ENCODE measurements around the gene DOK3. TPM values are rescaled to one million over a fixed set of nuclear protein-coding genes. Genes with fewer than 3 reads are reported as not detected.

Gene DOK3
- polyA plus RNA-seq, 1 donor from 2014 or later, result 5.5 TPM

DNA sequence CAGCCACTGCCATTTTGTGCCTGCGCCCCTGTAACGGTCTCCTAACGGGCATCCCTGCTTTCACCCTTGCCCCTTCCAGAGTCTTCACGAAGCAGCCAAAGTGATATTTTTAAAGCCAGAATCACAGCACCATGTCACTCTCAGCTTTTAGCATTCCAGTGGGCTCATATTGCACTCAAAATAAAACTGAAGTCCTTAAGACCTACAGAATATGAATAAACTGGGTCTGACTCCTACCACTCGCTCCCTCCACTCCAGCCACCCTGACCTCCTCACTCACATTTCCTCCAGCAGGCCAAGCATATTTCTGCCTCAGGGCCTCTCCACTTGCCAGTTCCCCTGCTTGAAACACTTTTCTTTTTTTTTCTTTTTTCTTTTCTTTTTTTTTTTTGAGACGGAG lies 9.8 kb downstream of the DOK3 start:
- no peaks in the 10 kb centered on the region for H3K9me3 ChIP-seq (ENCODE audit: low read length)
- H3K9ac ChIP-seq (ENCODE audit: low read length), result no peak overlapping the region
- no peak overlapping the region for H2AFZ ChIP-seq (ENCODE audit: low read depth, low read length)
- peaks cover 6% of the 10 kb centered on the region for H3K27me3 ChIP-seq (ENCODE audit: insufficient read depth, low read depth, low read length)
- no peak overlapping the region for H3K4me2 ChIP-seq (ENCODE audit: low read length)
- no peak overlapping the region for H3K27ac ChIP-seq (ENCODE audit: low read length)
- H3F3A ChIP-seq (ENCODE audit: insufficient read depth, low read length, poor library complexity, severe bottlenecking), result no peaks in the 10 kb centered on the region
- no peaks in the 10 kb centered on the region for H3K9me2 ChIP-seq (ENCODE audit: insufficient read depth, low read length)
- peaks cover 17% of the 10 kb centered on the region for H3K79me2 ChIP-seq (replicated peaks; ENCODE audit: insufficient read depth, low read length)
- no peaks in the 10 kb centered on the region for H4K20me1 ChIP-seq (ENCODE audit: insufficient read depth)
- H3K36me3 ChIP-seq (ENCODE audit: insufficient read depth, low read length), result no peaks in the 10 kb centered on the region
- no peak overlapping the region for H3K4me3 ChIP-seq (ENCODE audit: low read length)
- TF ChIP-seq EP300 (conservative IDR thresholded peaks at IDR 0.05; ENCODE audit: poor library complexity, severe bottlenecking) (no peak), POLR2AphosphoS5 (IDR thresholded peaks at IDR 0.05) (no peak), RAD21 (conservative IDR thresholded peaks at IDR 0.05) (no peak), TAF1 (IDR thresholded peaks at IDR 0.05; ENCODE audit: low read depth) (no peak), MXI1 (conservative IDR thresholded peaks at IDR 0.05; ENCODE audit: poor library complexity, severe bottlenecking) (no peak), EZH2 (IDR thresholded peaks at IDR 0.05; ENCODE audit: borderline replicate concordance, insufficient read depth, low read length, poor library complexity, severe bottlenecking) (no peak), SMC3 (conservative IDR thresholded peaks at IDR 0.05; ENCODE audit: poor library complexity) (no peak), CTCF (IDR thresholded peaks at IDR 0.05; ENCODE audit: poor library complexity, severe bottlenecking) (no peak), REST (IDR thresholded peaks at IDR 0.05; ENCODE audit: borderline replicate concordance) (no peak)

- no peak overlapping the region for H2AFZ ChIP-seq (ENCODE audit: low read depth, low read length)
- TF ChIP-seq EZH2 (IDR thresholded peaks at IDR 0.05; ENCODE audit: borderline replicate concordance, insufficient read depth, low read length, poor library complexity, severe bottlenecking) (no peak), POLR2AphosphoS5 (IDR thresholded peaks at IDR 0.05) (no peak), RAD21 (conservative IDR thresholded peaks at IDR 0.05) (no peak), SMC3 (conservative IDR thresholded peaks at IDR 0.05; ENCODE audit: poor library complexity) (no peak), TAF1 (IDR thresholded peaks at IDR 0.05; ENCODE audit: low read depth) (no peak), REST (IDR thresholded peaks at IDR 0.05; ENCODE audit: borderline replicate concordance) (no peak), EP300 (conservative IDR thresholded peaks at IDR 0.05; ENCODE audit: poor library complexity, severe bottlenecking) (no peak), CTCF (IDR thresholded peaks at IDR 0.05; ENCODE audit: poor library complexity, severe bottlenecking) (no peak), MXI1 (conservative IDR thresholded peaks at IDR 0.05; ENCODE audit: poor library complexity, severe bottlenecking) (no peak)
- H3K79me2 ChIP-seq (replicated peaks; ENCODE audit: insufficient read depth, low read length), result peaks cover 17% of the 10 kb centered on the region
These were observed 11.4 kb downstream of the DOK3 start for GRCh38 chr5:177498013-177498787.

More at GRCh38 chr5:177498013-177498787, 11.4 kb downstream of the DOK3 start:
- Histone ChIP-seq H4K20me1 (ENCODE audit: insufficient read depth) (no peaks in the 10 kb centered on the region), H3K36me3 (ENCODE audit: insufficient read depth, low read length) (no peaks in the 10 kb centered on the region), H3K9ac (ENCODE audit: low read length) (peak overlapping the region; percentile 88), H3K27ac (ENCODE audit: low read length) (no peak overlapping the region), H3K4me2 (ENCODE audit: low read length) (no peak overlapping the region), H3F3A (ENCODE audit: insufficient read depth, low read length, poor library complexity, severe bottlenecking) (no peaks in the 10 kb centered on the region), H3K9me3 (ENCODE audit: low read length) (no peaks in the 10 kb centered on the region), H3K27me3 (ENCODE audit: insufficient read depth, low read depth, low read length) (peaks cover 6% of the 10 kb centered on the region), H3K4me3 (ENCODE audit: low read length) (peak overlapping the region; percentile 90), H3K9me2 (ENCODE audit: insufficient read depth, low read length) (no peaks in the 10 kb centered on the region)

Data from neural cell (in vitro differentiated cells).